ENCODE measurements around the gene PLEKHA5.
A peak's percentile ranks its signal among the peaks of the same experiment; 100 is the strongest.

The PLEKHA5 gene

GRCh38 chr12:19191089-19191488, 61.6 kb downstream of the PLEKHA5 start:
- Mint-ChIP-seq H3K36me3 (ENCODE audit: low read depth) (no peaks in the 10 kb centered on the region), H3K4me3 (no peak overlapping the region), H3K27me3 (no peaks in the 10 kb centered on the region), H3K4me1 (ENCODE audit: low read depth) (peaks cover 27% of the 10 kb centered on the region), H3K27ac (peak overlapping the region; percentile 89), H3K9me3 (no peaks in the 10 kb centered on the region)
- intact Hi-C loops (cut with micrococcal nuclease), result loop anchor here (5.0 kb wide), 1 partner anchor 46 kb away; no protein-coding TSS in a partner anchor

DNA sequence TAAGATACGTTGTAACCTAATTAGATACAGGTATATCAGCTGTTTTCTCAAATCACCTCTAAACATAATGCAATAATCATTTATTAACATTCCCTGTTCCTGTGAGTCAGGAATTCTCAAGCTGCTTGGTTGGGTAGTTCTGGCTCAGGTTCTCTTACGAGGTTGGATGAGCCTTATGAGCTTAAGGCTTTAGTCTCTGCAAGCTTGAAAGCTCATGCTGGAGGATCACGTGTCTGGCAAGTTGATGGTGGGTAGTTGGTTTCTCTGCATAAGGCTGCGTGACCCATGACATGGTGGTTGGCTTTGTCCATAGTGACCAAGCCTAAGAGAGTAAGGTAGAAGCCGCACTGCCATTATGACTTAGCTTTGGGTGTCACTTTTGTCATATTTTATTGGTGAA, 62.0 kb downstream of the PLEKHA5 start:
- peaks cover 27% of the 10 kb centered on the region for H3K4me1 Mint-ChIP-seq (ENCODE audit: low read depth)
- H3K4me3 Mint-ChIP-seq, result no peak overlapping the region
- no peaks in the 10 kb centered on the region for H3K9me3 Mint-ChIP-seq
- H3K36me3 Mint-ChIP-seq (ENCODE audit: low read depth), result no peaks in the 10 kb centered on the region
- intact Hi-C loops (cut with micrococcal nuclease), result loop anchor here (5.0 kb wide), 1 partner anchor 46 kb away; no protein-coding TSS in a partner anchor
- H3K27me3 Mint-ChIP-seq, result no peaks in the 10 kb centered on the region
- H3K27ac Mint-ChIP-seq, result peak overlapping the region; percentile 89

DNA sequence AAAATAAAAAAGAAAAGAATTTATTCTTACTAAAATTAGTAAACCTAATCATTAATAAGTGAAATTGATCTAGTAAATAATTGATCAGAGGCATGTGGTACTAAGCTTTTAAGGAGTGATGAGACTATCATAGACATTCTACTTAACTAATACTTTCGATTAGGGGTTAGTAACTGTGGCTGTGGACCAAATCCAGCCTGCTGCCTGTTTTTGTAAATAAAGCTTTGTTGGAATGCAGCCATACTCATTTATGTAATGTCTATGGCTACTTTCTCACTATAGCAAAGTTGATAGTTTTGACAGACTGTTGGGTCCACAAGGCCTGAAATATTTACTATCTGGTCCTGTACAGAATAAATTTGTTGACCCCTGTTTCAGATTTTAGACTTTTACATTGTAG, 63.2 kb downstream of the PLEKHA5 start:
- H3K36me3 Mint-ChIP-seq (ENCODE audit: low read depth), result no peaks in the 10 kb centered on the region
- intact Hi-C loops (cut with micrococcal nuclease), result loop anchor here (5.0 kb wide), 1 partner anchor 45 kb away; no protein-coding TSS in a partner anchor
- H3K4me1 Mint-ChIP-seq (ENCODE audit: low read depth), result peaks cover 21% of the 10 kb centered on the region

GRCh38 chr12:19194963-19195362, 65.4 kb downstream of the PLEKHA5 start:
- H3K4me1 Mint-ChIP-seq (ENCODE audit: low read depth), result peaks cover 9% of the 10 kb centered on the region
- no peaks in the 10 kb centered on the region for H3K36me3 Mint-ChIP-seq (ENCODE audit: low read depth)
- no peak overlapping the region for H3K27ac Mint-ChIP-seq
- H3K4me3 Mint-ChIP-seq, result no peak overlapping the region
- H3K27me3 Mint-ChIP-seq, result no peaks in the 10 kb centered on the region
- no peaks in the 10 kb centered on the region for H3K9me3 Mint-ChIP-seq
- intact Hi-C loops (cut with micrococcal nuclease), result loop anchor here (5.0 kb wide), 1 partner anchor 42 kb away; no protein-coding TSS in a partner anchor

More for the DNA sequence above, 63.2 kb downstream of the PLEKHA5 start:
- Mint-ChIP-seq H3K9me3 (no peaks in the 10 kb centered on the region), H3K27ac (peak overlapping the region; percentile 89), H3K4me3 (no peak overlapping the region), H3K27me3 (no peaks in the 10 kb centered on the region)

DNA sequence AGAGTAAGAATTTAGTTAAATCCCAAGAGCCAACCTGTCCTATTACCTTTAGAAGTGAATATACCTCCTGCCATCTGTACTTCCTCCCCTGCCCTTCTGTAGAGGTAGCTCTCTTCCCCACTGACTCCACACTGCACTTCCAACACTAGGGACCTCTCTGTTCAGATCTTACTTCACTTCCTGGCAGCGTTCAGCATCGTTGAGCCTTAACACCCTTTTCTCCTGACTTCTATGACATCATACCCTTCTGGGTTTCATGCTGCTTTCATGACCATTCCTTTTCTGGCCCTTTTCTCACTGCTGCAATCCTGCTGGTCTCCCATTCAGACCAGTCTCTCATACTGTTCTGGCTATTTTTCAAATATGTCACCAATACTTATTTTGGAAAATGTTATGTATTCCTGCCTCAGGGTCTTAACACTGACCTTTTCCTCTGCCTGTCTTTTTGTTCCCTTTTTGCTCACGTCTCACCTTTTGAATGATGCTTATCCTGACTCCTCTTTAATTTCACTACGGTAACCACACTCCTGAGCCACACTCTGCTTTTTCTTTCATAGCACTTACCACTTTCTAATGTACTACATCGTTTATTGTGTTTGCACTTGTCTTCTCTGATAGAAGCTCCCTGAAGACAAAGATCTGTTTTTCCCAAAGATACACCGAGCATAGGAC, 67.6 kb downstream of the PLEKHA5 start:
- Mint-ChIP-seq H3K27ac (no peak overlapping the region), H3K4me1 (ENCODE audit: low read depth) (no peaks in the 10 kb centered on the region), H3K36me3 (ENCODE audit: low read depth) (no peaks in the 10 kb centered on the region), H3K4me3 (no peak overlapping the region), H3K9me3 (no peaks in the 10 kb centered on the region), H3K27me3 (no peaks in the 10 kb centered on the region)
- intact Hi-C loops (cut with micrococcal nuclease), result no loop called here

- H3K27ac Mint-ChIP-seq, result no peak overlapping the region
- H3K36me3 Mint-ChIP-seq (ENCODE audit: low read depth), result no peaks in the 10 kb centered on the region
- H3K9me3 Mint-ChIP-seq, result peaks cover under 1% of the 10 kb centered on the region
- no peaks in the 10 kb centered on the region for H3K4me1 Mint-ChIP-seq (ENCODE audit: low read depth)
- intact Hi-C loops (cut with micrococcal nuclease), result no loop called here
- no peak overlapping the region for H3K4me3 Mint-ChIP-seq
- no peaks in the 10 kb centered on the region for H3K27me3 Mint-ChIP-seq
Measured at GRCh38 chr12:19198272-19198671, 68.7 kb downstream of the PLEKHA5 start.

- Mint-ChIP-seq H3K36me3 (ENCODE audit: low read depth) (no peaks in the 10 kb centered on the region), H3K4me3 (no peak overlapping the region), H3K4me1 (ENCODE audit: low read depth) (peaks cover 6% of the 10 kb centered on the region), H3K27ac (no peak overlapping the region), H3K27me3 (no peaks in the 10 kb centered on the region), H3K9me3 (peaks cover 6% of the 10 kb centered on the region)
- intact Hi-C loops (cut with micrococcal nuclease), result no loop called here
Measured at GRCh38 chr12:19199332-19199731, 69.8 kb downstream of the PLEKHA5 start.

DNA sequence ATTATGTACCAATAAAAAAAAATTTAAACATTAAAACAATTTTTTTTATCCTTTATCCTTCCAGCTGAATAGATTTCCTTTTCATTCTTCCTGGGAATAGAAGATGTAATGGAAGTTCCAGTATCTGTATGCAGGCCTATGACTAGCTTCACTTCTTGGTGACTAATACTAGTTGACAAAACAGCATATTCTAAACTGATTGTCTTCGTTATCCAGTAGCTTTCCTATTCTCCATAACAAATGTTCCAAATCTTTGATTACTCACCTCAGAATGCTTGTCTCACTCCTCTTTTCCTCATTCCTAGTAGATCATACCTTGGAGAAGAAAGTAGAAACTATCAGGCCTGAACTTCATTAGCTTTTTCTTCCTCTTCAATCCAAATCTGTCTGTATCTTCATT, 70.7 kb downstream of the PLEKHA5 start:
- Mint-ChIP-seq H3K9me3 (peaks cover 6% of the 10 kb centered on the region), H3K4me1 (ENCODE audit: low read depth) (peaks cover 7% of the 10 kb centered on the region), H3K36me3 (ENCODE audit: low read depth) (no peaks in the 10 kb centered on the region), H3K4me3 (no peak overlapping the region), H3K27ac (no peak overlapping the region), H3K27me3 (no peaks in the 10 kb centered on the region)
- intact Hi-C loops (cut with micrococcal nuclease), result no loop called here

DNA sequence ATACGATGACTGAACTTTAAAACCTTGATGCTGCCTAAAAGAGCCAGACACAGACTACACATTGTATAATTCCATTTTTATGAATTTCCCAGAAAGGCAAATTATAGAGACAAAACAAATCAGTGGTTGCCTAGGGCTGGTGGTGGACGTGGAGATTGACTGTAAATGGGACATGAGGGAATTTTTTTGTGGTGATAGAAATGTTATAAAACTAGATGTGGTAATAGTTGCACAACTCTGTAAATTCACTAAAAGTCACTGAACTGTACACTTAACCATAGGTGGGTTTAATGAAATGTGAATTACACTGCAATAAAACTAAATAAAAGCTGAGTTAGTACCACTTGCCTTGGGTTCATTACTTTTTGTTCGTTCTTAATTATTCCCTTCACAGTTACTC, 72.1 kb downstream of the PLEKHA5 start:
- no peaks in the 10 kb centered on the region for H3K27me3 Mint-ChIP-seq
- no peaks in the 10 kb centered on the region for H3K36me3 Mint-ChIP-seq (ENCODE audit: low read depth)
- no peak overlapping the region for H3K4me3 Mint-ChIP-seq
- H3K27ac Mint-ChIP-seq, result no peak overlapping the region
- H3K9me3 Mint-ChIP-seq, result peaks cover 6% of the 10 kb centered on the region
- intact Hi-C loops (cut with micrococcal nuclease), result no loop called here
- H3K4me1 Mint-ChIP-seq (ENCODE audit: low read depth), result peaks cover 7% of the 10 kb centered on the region

DNA sequence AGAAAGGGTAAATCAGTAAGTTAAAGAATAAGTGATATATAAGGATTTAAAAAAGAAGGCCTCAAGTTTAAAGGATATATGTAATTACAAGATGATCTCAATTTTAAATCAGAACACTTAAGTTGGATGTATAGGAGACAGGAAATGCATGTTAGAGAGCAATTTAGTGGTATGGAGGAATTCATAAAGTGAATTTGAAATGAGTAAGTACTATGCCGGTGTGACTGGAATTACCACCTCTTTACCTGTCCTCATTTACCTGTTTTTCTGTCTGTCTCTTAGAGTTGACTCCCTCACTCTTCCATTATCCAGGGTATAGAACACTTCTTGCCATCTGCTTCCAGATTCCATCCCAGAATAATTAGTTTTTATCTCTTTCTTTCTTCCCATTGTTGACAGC, 73.5 kb downstream of the PLEKHA5 start:
- H3K4me3 Mint-ChIP-seq, result no peak overlapping the region
- H3K9me3 Mint-ChIP-seq, result peaks cover 6% of the 10 kb centered on the region
- H3K36me3 Mint-ChIP-seq (ENCODE audit: low read depth), result no peaks in the 10 kb centered on the region
- intact Hi-C loops (cut with micrococcal nuclease), result no loop called here
- peaks cover 7% of the 10 kb centered on the region for H3K4me1 Mint-ChIP-seq (ENCODE audit: low read depth)
- no peaks in the 10 kb centered on the region for H3K27me3 Mint-ChIP-seq
- H3K27ac Mint-ChIP-seq, result peak overlapping the region; percentile 12

DNA sequence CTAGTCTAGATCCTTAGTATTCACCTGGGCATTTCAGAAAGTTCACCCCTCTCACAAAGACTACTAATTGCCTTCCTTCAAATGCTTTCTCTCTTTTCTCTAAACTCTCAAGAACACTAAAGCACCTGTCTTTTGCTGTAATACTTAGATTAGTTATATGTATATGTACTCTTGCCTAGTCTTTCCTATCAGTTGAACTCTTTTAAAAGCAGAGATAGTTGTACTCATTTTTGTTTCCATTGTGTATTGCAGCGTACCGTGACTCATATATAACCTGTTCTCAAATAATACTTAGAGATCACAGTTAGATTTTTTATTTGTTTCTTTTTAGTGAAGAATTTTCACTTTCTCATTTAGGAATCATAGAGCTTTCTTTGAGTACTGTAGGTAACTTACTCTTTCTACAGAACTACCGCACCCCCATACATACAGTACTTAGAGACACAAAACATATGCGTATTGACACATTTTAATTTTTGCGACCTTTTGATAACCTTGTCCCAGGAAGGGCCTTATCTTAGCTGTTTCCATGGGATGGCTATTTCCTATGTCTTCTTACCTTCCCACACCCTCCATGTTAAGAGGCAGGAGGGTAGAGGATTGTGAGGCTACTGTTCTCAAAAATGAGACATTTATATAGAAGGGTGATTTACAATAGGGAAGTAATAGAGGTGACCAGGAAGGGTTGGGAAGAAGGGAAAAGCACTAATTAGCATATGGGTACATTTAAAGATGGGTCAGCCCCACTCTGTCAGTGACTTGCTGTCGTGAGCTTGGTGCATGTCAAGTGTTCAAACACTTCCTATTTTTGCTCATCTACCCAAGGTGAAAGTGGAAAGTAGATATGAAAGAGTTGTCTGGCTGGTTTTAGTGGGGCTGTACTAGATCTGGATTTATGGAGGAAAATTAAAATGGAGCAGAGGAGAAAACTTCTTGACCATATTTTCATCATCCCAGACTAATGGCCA, 74.3 kb downstream of the PLEKHA5 start:
- no peaks in the 10 kb centered on the region for H3K27me3 Mint-ChIP-seq
- H3K36me3 Mint-ChIP-seq (ENCODE audit: low read depth), result peaks cover 2% of the 10 kb centered on the region
- peaks cover 8% of the 10 kb centered on the region for H3K9me3 Mint-ChIP-seq
- no peak overlapping the region for H3K4me3 Mint-ChIP-seq
- intact Hi-C loops (cut with micrococcal nuclease), result no loop called here
- H3K27ac Mint-ChIP-seq, result peak overlapping the region; percentile 12
- peaks cover 7% of the 10 kb centered on the region for H3K4me1 Mint-ChIP-seq (ENCODE audit: low read depth)

DNA sequence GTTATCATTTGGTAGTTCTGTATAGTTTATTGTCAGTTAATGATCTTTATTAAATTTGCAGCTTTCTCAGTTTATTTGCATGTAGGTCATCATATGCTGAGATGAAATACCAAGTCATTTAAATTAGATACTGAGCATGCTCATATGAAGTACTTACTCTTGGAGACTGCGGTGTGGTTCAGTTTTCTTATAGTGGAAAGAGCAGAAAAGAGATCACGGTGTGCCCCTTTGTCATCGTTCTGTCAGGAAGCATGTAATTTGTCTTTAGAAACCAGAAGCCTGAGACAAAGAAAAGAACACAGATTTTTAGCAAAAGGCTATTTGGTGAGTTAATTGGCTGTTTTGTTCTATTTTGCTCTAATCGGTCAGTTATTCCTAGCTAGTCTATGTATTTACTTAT, 75.6 kb downstream of the PLEKHA5 start:
- Mint-ChIP-seq H3K36me3 (ENCODE audit: low read depth) (peaks cover 9% of the 10 kb centered on the region), H3K27me3 (no peaks in the 10 kb centered on the region), H3K27ac (no peak overlapping the region), H3K4me1 (ENCODE audit: low read depth) (peaks cover 7% of the 10 kb centered on the region), H3K9me3 (peaks cover 18% of the 10 kb centered on the region), H3K4me3 (no peak overlapping the region)
- intact Hi-C loops (cut with micrococcal nuclease), result no loop called here

DNA sequence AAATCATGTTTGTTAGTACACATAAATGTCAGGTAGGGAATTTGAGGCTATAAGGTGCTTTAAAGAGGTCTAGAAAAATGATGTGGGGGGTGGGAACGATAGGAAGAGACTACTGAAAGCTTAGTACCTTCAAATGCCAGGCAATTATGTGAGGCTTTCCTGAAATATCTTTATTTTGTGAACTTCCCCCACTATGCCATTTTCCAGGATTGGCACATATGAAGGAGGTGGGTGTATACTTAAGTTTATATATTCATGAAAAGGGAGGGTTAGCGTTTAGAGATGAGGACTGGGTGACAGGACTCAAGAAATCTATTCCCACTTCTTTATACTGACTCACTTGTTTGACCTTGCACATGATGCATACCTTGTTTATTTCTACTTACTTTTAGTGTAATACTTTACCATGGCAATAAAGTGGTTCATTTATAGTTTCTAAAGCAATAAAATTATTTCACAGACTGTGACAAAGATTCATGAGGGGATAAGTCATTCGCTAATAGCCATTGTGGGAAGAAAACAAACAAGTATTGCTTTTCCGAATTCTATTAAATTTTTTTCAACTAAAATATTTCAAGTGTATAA, 77.1 kb downstream of the PLEKHA5 start:
- no peak overlapping the region for H3K4me3 Mint-ChIP-seq
- H3K9me3 Mint-ChIP-seq, result peaks cover 26% of the 10 kb centered on the region
- no peak overlapping the region for H3K27ac Mint-ChIP-seq

DNA sequence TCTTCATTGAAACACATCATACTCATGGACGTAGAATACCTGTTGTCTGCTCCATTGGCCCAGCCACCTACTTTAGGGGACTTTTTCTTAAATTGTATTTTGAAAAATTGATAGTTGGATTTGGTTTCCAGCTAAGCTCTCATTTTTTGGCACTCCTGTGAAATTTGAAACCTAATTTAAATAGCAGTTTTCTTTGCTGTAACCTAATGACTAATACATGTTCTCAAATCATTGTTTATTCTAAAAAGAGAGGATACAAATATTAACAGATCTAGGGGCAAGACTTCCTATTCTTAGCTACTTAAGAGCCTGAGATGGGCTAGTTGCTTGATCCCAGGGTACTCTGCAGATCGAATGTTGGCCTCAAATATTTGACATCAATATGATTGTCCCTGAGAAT, 78.9 kb downstream of the PLEKHA5 start:
- H3K27ac Mint-ChIP-seq, result no peak overlapping the region
- H3K9me3 Mint-ChIP-seq, result peaks cover 24% of the 10 kb centered on the region
- no peak overlapping the region for H3K4me3 Mint-ChIP-seq
- H3K36me3 Mint-ChIP-seq (ENCODE audit: low read depth), result peaks cover 9% of the 10 kb centered on the region
- H3K4me1 Mint-ChIP-seq (ENCODE audit: low read depth), result peaks cover 7% of the 10 kb centered on the region
- H3K27me3 Mint-ChIP-seq, result no peaks in the 10 kb centered on the region
- intact Hi-C loops (cut with micrococcal nuclease), result no loop called here

More for the DNA sequence above, 77.1 kb downstream of the PLEKHA5 start:
- Mint-ChIP-seq H3K4me1 (ENCODE audit: low read depth) (peaks cover 7% of the 10 kb centered on the region), H3K27me3 (no peaks in the 10 kb centered on the region), H3K36me3 (ENCODE audit: low read depth) (peaks cover 9% of the 10 kb centered on the region)
- intact Hi-C loops (cut with micrococcal nuclease), result no loop called here
